Measurements from ENCODE around the gene LRRC75A. TPM values are rescaled to one million over a fixed set of nuclear protein-coding genes. Genes with fewer than 3 reads are reported as not detected.

Gene LRRC75A
- total RNA-seq, 2 experiments from 2014 or later, result 1.8 to 2.3 TPM

DNA sequence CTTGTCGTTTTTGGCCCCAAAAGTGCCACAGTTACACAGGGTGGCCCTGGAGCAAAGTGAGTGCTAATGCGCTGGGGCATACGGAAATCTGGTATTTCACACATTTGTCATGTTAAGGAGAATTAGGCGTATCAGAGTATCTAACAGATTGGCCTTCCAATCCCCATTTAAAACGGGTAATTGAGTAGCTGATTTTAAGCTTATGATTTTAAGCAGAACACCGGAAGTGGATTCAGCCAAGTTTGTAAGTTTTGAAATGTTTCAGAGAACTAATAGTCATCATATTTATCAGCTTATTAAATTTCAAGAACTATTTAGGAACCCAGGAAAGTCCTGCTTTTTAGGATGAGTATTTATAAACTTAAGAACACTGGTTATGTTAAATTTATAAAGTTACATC lies 19.5 kb downstream of the LRRC75A start:
- no peaks in the 10 kb centered on the region for H3K27me3 Mint-ChIP-seq
- no peaks in the 10 kb centered on the region for H3K4me1 Mint-ChIP-seq (ENCODE audit: low read depth)
- TF ChIP-seq, protein P1, sequence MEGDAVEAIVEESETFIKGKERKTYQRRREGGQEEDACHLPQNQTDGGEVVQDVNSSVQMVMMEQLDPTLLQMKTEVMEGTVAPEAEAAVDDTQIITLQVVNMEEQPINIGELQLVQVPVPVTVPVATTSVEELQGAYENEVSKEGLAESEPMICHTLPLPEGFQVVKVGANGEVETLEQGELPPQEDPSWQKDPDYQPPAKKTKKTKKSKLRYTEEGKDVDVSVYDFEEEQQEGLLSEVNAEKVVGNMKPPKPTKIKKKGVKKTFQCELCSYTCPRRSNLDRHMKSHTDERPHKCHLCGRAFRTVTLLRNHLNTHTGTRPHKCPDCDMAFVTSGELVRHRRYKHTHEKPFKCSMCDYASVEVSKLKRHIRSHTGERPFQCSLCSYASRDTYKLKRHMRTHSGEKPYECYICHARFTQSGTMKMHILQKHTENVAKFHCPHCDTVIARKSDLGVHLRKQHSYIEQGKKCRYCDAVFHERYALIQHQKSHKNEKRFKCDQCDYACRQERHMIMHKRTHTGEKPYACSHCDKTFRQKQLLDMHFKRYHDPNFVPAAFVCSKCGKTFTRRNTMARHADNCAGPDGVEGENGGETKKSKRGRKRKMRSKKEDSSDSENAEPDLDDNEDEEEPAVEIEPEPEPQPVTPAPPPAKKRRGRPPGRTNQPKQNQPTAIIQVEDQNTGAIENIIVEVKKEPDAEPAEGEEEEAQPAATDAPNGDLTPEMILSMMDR (IDR thresholded peaks at IDR 0.05), result no peak
- H3K4me3 Mint-ChIP-seq, result no peak overlapping the region
- DNase-seq (no peak), ATAC-seq (no peak)
- ChIA-PET POLR2A (interaction anchor here (0.7 kb wide), 1 partner anchor 429 kb away, joined by 3 read pairs; no protein-coding TSS in a partner anchor), CTCF (interaction anchor here (0.6 to 1.7 kb wide), 2 partner anchors 19 to 109 kb away, joined by 3 to 6 read pairs; no protein-coding TSS in a partner anchor)
- H3K27ac Mint-ChIP-seq, result no peak overlapping the region
- no peaks in the 10 kb centered on the region for H3K9me3 Mint-ChIP-seq
- intact Hi-C loops (cut with micrococcal nuclease), result no loop called here
- no peaks in the 10 kb centered on the region for H3K36me3 Mint-ChIP-seq (ENCODE audit: low read depth)

DNA sequence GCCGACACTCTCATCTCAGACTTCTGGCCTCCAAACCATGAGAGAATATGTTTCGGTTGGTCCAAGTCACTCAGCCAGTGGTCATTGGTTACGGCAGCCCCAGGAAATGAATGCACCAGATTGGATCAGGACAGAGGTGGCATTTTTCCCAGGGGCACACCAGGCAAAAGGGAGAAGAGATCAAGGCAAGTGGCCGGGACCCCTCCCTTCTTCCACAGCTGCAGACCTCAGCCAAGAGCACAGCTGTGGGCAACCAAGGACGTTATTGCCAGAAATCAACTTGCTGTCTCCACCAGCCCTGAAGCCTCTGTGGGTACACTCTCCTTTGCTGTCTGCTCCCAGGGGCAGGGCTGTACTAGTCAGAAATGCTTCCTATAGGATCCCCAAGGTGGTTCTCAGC lies 20.7 kb downstream of the LRRC75A start:
- intact Hi-C loops (cut with micrococcal nuclease), result no loop called here
- no peak overlapping the region for H3K27ac Mint-ChIP-seq
- ChIA-PET POLR2A (interaction anchor here (0.6 to 0.7 kb wide), 2 partner anchors 25 to 27 kb away, joined by 3 read pairs; no protein-coding TSS in a partner anchor), CTCF (interaction anchor here (1.7 kb wide), 1 partner anchor 18 kb away, joined by 6 read pairs; no protein-coding TSS in a partner anchor)
- TF ChIP-seq, protein P1 (IDR thresholded peaks at IDR 0.05), result no peak
- no peak overlapping the region for H3K4me3 Mint-ChIP-seq
- ATAC-seq (no peak), DNase-seq (no peak)
- H3K9me3 Mint-ChIP-seq, result no peaks in the 10 kb centered on the region
- no peaks in the 10 kb centered on the region for H3K27me3 Mint-ChIP-seq
- H3K36me3 Mint-ChIP-seq (ENCODE audit: low read depth), result no peaks in the 10 kb centered on the region
- no peaks in the 10 kb centered on the region for H3K4me1 Mint-ChIP-seq (ENCODE audit: low read depth)

DNA sequence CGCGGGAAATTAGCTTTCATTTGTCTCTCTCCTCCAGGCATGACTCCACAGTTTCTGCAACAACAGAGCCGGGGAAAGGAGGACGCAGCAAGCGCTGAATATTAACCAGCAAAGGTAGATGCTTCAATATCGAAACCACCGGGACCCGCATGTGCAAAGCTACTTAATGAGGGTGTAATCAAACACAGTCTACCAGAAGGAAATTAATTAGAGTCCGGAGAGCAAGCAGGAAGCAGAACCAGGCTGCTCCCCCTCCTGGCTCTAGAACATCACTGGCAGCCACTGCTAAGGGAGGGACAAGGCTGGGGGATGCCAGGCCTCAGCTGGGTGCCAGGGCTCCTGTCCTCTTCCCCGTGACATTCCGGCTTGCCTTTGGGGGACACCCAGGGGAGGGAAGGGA lies 21.7 kb downstream of the LRRC75A start:
- Mint-ChIP-seq H3K4me1 (ENCODE audit: low read depth) (no peaks in the 10 kb centered on the region), H3K27ac (no peak overlapping the region), H3K9me3 (no peaks in the 10 kb centered on the region), H3K27me3 (no peaks in the 10 kb centered on the region), H3K36me3 (ENCODE audit: low read depth) (no peaks in the 10 kb centered on the region), H3K4me3 (no peak overlapping the region)
- TF ChIP-seq, protein P1 (IDR thresholded peaks at IDR 0.05), result no peak
- intact Hi-C loops (cut with micrococcal nuclease), result no loop called here
- DNase-seq (no peak), ATAC-seq (no peak)
- POLR2A ChIA-PET, result no interaction called here
- CTCF ChIA-PET, result interaction anchor here (0.8 kb wide), 1 partner anchor 11 kb away, joined by 3 read pairs; no protein-coding TSS in a partner anchor

DNA sequence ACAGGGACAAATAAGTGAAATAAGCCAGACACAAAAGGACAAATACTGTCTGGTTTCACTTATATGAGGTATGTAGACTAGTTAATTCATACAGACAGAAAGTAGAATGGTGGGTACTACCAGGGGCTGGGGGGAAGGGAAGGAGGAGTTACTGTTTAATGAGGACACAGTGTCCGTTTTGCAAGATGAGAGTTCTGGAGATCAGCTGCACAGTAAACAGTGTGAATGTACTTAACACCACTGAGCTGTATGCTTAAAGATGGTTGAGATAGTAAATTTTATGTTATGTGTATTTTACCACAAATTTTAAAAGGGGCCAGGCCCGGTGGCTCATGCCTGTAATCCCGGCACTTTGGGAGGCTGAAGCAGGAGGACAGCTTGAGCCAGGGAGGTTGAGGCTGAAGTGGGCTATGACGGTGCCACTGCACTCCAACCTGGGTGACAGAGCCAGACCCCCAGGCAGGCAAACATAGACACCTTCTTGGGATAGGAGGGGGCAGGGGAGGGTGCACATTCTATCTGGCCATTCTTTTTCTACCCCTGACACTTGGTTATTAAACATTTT lies 23.5 kb downstream of the LRRC75A start:
- no peaks in the 10 kb centered on the region for H3K36me3 Mint-ChIP-seq (ENCODE audit: low read depth)
- H3K27ac Mint-ChIP-seq, result no peak overlapping the region
- ATAC-seq (no peak), DNase-seq (no peak)
- CTCF ChIA-PET, result no interaction called here
- no peaks in the 10 kb centered on the region for H3K27me3 Mint-ChIP-seq
- POLR2A ChIA-PET, result no interaction called here
- intact Hi-C loops (cut with micrococcal nuclease), result no loop called here
- H3K4me3 Mint-ChIP-seq, result no peak overlapping the region
- H3K4me1 Mint-ChIP-seq (ENCODE audit: low read depth), result no peaks in the 10 kb centered on the region
- no peaks in the 10 kb centered on the region for H3K9me3 Mint-ChIP-seq
- TF ChIP-seq, protein P1 (IDR thresholded peaks at IDR 0.05), result no peak

DNA sequence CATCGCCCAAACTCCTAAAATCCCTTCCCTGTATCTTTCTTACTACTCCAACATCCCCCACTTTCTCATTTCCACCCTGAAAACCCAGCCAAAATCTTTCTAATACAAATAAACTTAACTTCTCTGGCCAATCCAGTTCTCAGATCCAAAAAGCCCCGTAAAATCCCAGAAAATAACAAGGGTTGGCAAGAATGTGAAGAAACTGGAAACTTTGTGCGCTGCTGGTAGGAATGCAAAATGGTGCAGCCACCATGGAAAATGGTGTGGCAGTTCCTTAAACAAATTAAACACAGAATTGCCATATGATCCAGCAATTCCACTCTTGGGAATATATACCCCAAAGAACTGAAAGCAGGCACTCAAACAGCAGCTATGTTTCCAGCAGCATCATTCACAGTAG lies 24.1 kb downstream of the LRRC75A start:
- Mint-ChIP-seq H3K36me3 (ENCODE audit: low read depth) (no peaks in the 10 kb centered on the region), H3K4me1 (ENCODE audit: low read depth) (no peaks in the 10 kb centered on the region), H3K27ac (no peak overlapping the region), H3K27me3 (no peaks in the 10 kb centered on the region), H3K9me3 (no peaks in the 10 kb centered on the region), H3K4me3 (no peak overlapping the region)
- ATAC-seq (no peak), DNase-seq (no peak)
- TF ChIP-seq, protein P1 (IDR thresholded peaks at IDR 0.05), result no peak
- CTCF ChIA-PET, result interaction anchor here (1.7 kb wide), 1 partner anchor 13 kb away, joined by 4 read pairs; no protein-coding TSS in a partner anchor
- intact Hi-C loops (cut with micrococcal nuclease), result no loop called here
- POLR2A ChIA-PET, result no interaction called here

All from activated CD8-positive, alpha-beta T cell treated with anti-CD3 and anti-CD28 coated beads for 36 hours (primary cell).